KMS-11 (cell line): ENCODE measurements around the gene RNASE9.

ENCODE experiments used
- H2AFZ ChIP-seq: fragments of 200-600 bp; sonication (generic); 2 replicates; pipeline ENCODE4 v1.6.1; 2016; ENCODE audit warnings: antibody characterized with exemption, mixed run types, low read depth
- H3K27ac ChIP-seq: fragments of 200-600 bp; sonication (generic); 2 replicates; pipeline ENCODE4 v1.6.1; 2016; ENCODE audit warnings: mild to moderate bottlenecking, mixed run types
- H3K27me3 ChIP-seq: fragments of 200-600 bp; sonication (generic); 2 replicates; pipeline ENCODE4 v1.6.1; 2017; ENCODE audit warnings: mild to moderate bottlenecking, low read depth, mixed run types, moderate library complexity; ENCODE audit not compliant: insufficient read depth
- H3K36me3 ChIP-seq: fragments of 200-600 bp; sonication (generic); 2 replicates; pipeline ENCODE4 v1.6.1; 2017; ENCODE audit warnings: mild to moderate bottlenecking, mixed run types; ENCODE audit not compliant: insufficient read depth
- H3K4me1 ChIP-seq: fragments of 200-600 bp; sonication (generic); 2 replicates; pipeline ENCODE4 v1.6.1; 2016; ENCODE audit warnings: mild to moderate bottlenecking, low read depth, mixed run types; ENCODE audit not compliant: poor library complexity, severe bottlenecking
- H3K4me2 ChIP-seq: fragments of 200-600 bp; sonication (generic); 2 replicates; pipeline ENCODE4 v1.7.0; 2016; ENCODE audit warnings: mild to moderate bottlenecking, mixed run types
- H3K4me3 ChIP-seq: fragments of 200-600 bp; sonication (generic); IDR thresholded peaks from 2 replicates; pipeline ENCODE4 v1.6.1; 2017; ENCODE audit warnings: low read depth, low read length, mixed read lengths; ENCODE audit not compliant: insufficient read depth
- H3K79me2 ChIP-seq: fragments of 200-600 bp; sonication (generic); 2 replicates; pipeline ENCODE4 v1.6.1; 2016; ENCODE audit warnings: low read depth, mixed run types; ENCODE audit not compliant: insufficient read depth
- H3K9ac ChIP-seq: fragments of 200-600 bp; sonication (generic); 2 replicates; pipeline ENCODE4 v1.6.1; 2016; ENCODE audit warnings: mild to moderate bottlenecking, mixed run types
- H4K20me1 ChIP-seq: fragments of 200-600 bp; sonication (generic); 2 replicates; pipeline ENCODE4 v1.6.1; 2016; ENCODE audit warnings: mild to moderate bottlenecking, mixed run types; ENCODE audit not compliant: insufficient read depth
- TF ChIP-seq, protein P1 (sequence below): fragments of 200-600 bp; sonication (generic); conservative IDR thresholded peaks from 2 replicates; pipeline ENCODE4 v1.6.1; 2017; ENCODE audit warnings: low read depth, mild to moderate bottlenecking, antibody characterized with exemption, low read length, moderate library complexity, mixed read lengths

RNASE9 gene

GRCh38 chr14:20524027-20524426 lies 36.8 kb downstream of the RNASE9 start:
- no peak overlapping the region for H3K27ac ChIP-seq
- no peak overlapping the region for H3K4me2 ChIP-seq
- H3K4me1 ChIP-seq = no peaks in the 10 kb centered on the region
- H2AFZ ChIP-seq = no peak overlapping the region
- TF ChIP-seq, protein P1, sequence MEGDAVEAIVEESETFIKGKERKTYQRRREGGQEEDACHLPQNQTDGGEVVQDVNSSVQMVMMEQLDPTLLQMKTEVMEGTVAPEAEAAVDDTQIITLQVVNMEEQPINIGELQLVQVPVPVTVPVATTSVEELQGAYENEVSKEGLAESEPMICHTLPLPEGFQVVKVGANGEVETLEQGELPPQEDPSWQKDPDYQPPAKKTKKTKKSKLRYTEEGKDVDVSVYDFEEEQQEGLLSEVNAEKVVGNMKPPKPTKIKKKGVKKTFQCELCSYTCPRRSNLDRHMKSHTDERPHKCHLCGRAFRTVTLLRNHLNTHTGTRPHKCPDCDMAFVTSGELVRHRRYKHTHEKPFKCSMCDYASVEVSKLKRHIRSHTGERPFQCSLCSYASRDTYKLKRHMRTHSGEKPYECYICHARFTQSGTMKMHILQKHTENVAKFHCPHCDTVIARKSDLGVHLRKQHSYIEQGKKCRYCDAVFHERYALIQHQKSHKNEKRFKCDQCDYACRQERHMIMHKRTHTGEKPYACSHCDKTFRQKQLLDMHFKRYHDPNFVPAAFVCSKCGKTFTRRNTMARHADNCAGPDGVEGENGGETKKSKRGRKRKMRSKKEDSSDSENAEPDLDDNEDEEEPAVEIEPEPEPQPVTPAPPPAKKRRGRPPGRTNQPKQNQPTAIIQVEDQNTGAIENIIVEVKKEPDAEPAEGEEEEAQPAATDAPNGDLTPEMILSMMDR = no peak
- no peak overlapping the region for H3K9ac ChIP-seq
- no peaks in the 10 kb centered on the region for H3K79me2 ChIP-seq
- H3K36me3 ChIP-seq = no peaks in the 10 kb centered on the region
- H3K27me3 ChIP-seq = 0 out of 2 replicates have a peak, but pooled peaks cover 2% of the 10 kb centered on the region
- H4K20me1 ChIP-seq = no peaks in the 10 kb centered on the region
- H3K4me3 ChIP-seq = no peak overlapping the region

DNA sequence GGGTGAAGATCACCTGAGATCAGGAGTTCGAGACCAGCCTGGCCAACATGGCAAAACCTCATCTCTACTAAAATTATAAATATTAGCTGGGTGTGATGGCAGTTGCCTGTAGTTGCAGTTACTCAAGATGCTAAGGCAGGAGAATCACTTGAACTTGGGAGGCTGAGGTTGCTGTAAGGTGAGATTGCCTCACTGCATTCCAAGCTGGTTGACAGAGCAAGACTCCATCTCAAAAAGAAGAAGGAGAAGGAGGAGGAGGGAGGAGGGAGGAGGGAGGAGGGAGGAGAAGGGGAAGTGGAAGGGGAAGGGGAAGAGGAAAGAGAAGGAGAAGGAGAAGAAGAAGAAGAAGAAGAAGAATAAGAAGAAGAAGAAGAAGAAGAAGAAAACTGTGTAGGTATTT lies 38.5 kb downstream of the RNASE9 start:
- H3K4me2 ChIP-seq = no peak overlapping the region
- no peak overlapping the region for H3K27ac ChIP-seq

DNA sequence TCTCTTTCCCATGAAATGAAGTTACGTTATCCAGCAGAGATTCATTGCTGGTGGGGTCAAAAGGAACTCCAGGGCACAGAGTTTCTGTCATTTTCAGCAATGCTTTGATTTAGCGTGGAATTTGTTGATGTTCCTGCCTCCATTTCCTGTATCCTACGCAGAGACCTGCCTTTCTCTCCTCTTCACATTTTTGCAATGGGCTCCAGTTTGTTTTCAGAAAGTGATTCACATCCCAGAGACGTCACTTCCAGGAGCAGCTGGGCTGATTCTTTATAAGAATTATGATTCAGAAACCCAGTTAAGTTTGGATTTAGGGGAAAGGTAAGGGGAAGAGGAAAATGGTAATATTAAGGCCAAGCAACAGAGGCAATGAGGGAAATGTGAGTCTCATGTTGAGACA lies 43.9 kb downstream of the RNASE9 start:
- Histone ChIP-seq H3K79me2 (no peaks in the 10 kb centered on the region), H2AFZ (no peak overlapping the region), H4K20me1 (no peaks in the 10 kb centered on the region), H3K27ac (no peak overlapping the region), H3K4me1 (no peaks in the 10 kb centered on the region), H3K4me3 (no peak overlapping the region), H3K27me3 (no peaks in the 10 kb centered on the region), H3K9ac (no peak overlapping the region), H3K36me3 (no peaks in the 10 kb centered on the region), H3K4me2 (no peak overlapping the region)
- TF ChIP-seq, protein P1 = no peak

More for the DNA sequence above, 38.5 kb downstream of the RNASE9 start:
- no peaks in the 10 kb centered on the region for H3K36me3 ChIP-seq
- no peak overlapping the region for H3K9ac ChIP-seq
- H3K27me3 ChIP-seq = 0 out of 2 replicates have a peak, but pooled peaks cover 2% of the 10 kb centered on the region
- H3K4me3 ChIP-seq = no peak overlapping the region
- no peaks in the 10 kb centered on the region for H3K4me1 ChIP-seq
- H4K20me1 ChIP-seq = no peaks in the 10 kb centered on the region
- TF ChIP-seq, protein P1 = no peak
- no peaks in the 10 kb centered on the region for H3K79me2 ChIP-seq
- H2AFZ ChIP-seq = no peak overlapping the region

DNA sequence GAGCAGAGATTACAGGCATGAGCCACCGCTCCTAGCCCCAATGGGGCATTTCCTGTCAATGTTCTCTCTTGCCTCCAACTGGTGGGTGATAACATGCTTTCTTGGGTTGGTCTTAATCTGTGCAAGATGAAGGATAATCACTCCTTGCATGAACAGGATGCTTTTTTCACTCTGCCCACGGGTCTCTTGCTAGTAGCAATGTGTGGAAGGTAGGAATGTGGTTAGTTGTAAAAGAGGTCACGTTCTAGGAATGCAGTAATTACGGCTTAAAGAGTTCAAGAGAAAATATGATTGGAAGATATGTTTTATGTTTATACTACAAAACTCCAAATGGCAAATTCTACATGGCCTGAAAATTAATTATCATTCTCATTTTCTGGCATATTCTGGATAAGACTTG lies 45.0 kb downstream of the RNASE9 start:
- Histone ChIP-seq H3K9ac (no peak overlapping the region), H3K79me2 (no peaks in the 10 kb centered on the region), H4K20me1 (no peaks in the 10 kb centered on the region), H3K4me2 (no peak overlapping the region), H2AFZ (no peak overlapping the region), H3K27ac (no peak overlapping the region), H3K4me1 (no peaks in the 10 kb centered on the region), H3K36me3 (no peaks in the 10 kb centered on the region), H3K4me3 (no peak overlapping the region), H3K27me3 (no peaks in the 10 kb centered on the region)
- TF ChIP-seq, protein P1 = no peak
